KG1 (cell line): ENCODE results near the gene DNAH8.

Experiments
- DNase-seq: peaks from one replicate; lab custom pipeline; 2025; lab: John Stamatoyannopoulos, UW

The DNAH8 gene

DNA sequence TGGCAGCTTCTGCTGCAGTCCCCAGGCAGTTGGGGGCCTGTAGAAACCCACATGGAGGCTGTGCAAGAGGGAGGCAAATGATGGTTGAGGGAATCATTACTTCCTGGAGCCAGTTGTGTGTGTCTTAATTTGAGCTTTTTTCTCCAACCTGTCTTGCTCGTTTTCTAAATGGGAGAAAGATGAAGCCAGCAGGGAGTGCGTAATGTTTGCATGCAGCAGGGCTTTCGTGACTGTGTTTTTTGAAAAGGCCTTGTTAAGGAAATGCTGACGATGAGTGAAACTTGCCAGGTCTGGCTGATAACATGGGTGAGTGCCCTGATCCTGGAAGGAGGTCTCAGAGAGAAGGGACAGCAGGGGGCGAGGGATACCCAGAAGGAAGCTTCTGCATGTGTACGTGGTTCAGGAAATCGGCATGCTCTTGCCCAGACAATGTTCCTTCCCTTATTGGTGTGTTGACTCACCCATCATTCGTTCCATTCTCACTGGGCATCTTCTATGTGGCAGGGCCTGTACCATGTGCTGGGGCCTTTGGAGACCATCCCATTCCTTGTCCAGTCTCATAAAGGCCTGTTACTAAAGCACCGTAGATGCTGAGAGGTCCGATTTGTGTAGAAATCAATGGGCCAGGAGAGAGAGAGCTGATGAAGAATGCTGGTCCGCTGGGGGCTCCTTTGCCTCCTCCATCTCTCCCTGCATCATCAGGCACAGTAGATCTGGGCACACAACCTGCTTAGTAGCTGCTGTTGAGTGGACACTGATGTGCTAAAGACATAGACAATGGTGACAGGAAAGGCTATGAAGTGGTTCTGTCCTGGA, 360.9 kb downstream of the DNAH8 start:
- DNase-seq = no peak

DNA sequence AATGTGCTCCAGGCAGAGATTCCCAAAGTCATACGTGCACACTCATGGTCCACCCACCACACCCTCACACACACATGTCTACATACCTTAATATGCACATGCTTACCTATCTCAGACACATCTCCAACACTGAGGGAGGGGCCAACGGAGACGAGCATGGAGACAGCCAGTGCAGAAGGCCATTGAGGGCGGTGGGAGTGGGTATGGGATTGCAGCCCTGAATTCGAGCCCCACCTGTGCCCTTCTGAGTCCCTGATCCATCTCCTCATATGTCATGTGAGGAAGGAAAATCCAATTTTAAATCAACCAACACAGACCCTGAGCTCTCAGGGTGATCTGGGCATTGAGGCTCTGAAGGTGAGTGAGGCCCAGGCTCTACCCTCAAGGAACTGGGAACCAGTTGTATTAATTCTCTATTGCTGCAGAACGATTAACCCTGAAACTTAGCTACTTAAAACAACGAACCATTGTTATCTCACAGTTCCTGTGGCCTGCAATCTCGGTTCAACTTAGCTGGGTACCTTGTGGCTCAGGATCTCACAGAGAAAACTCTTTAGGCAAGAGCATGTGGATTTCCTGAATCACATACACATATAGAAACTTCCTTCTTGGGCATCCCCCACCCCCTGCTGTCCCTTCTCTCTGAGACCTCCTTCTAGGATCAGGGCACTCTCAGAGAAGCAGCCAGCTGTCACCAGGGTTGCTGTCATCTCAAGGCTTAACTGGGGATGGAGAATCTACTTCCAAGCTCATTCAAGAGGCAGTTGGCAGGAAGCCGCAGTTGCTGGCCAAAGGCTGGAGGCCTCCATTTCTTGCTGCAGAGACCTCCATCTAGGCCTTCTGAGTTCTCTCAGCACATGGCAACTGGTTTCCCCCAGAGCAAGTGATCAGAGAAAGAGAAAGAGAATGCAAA, 361.8 kb downstream of the DNAH8 start:
- no peak for DNase-seq

DNA sequence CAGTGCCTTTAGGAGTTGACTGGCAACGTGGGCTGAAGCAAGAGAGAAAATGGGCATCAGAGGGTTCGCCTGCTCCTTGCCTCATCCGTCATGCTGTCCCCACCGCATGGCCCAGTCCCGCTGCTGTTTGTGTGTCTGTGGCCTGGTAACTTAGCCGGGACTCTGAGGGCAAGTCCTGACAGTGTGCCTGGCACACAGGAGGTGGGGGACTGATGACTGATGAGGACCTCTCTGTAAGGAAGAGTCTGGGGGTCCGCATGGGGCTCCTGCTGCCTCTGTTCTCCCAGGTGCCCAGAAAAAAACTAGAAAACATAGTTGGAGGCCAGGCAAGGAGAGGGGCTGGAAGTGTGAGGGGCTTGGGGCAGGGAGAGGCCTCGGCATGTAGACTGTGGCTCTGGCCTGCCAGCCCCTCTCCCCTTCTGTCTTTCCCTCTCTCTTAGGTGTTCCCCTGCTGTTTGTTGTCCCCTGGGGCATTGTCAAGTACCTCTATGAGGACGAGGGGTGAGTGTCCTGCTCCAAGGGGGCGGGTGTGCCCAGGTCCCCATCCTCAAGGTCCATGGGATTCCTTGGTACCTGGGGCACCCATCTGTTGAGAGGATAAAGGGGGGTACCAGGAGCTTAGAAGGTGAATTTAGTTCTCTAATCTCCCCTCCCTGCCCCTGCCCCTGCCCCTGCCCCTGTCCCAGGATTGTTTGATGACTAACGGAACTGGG, 362.9 kb downstream of the DNAH8 start:
- DNase-seq = no peak

DNA sequence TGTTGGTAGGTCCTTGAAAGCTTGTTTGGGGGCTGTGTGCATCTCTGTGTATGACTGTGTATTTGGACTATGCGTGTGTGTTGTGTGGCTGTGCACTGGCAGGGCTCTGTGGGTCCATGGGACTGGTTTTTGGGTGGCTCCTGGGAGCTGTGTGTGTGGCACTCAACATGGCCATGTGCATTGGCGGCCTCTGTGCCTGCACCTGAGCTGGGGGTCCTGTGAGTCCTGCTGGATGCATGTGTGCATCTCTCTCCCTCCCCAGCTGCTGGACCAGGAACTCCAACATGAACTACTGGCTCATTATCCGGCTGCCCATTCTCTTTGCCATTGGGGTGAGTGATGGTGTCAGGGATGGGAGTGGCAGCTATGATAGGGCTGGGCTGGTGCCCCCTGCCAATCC, 363.6 kb downstream of the DNAH8 start:
- no peak for DNase-seq

DNA sequence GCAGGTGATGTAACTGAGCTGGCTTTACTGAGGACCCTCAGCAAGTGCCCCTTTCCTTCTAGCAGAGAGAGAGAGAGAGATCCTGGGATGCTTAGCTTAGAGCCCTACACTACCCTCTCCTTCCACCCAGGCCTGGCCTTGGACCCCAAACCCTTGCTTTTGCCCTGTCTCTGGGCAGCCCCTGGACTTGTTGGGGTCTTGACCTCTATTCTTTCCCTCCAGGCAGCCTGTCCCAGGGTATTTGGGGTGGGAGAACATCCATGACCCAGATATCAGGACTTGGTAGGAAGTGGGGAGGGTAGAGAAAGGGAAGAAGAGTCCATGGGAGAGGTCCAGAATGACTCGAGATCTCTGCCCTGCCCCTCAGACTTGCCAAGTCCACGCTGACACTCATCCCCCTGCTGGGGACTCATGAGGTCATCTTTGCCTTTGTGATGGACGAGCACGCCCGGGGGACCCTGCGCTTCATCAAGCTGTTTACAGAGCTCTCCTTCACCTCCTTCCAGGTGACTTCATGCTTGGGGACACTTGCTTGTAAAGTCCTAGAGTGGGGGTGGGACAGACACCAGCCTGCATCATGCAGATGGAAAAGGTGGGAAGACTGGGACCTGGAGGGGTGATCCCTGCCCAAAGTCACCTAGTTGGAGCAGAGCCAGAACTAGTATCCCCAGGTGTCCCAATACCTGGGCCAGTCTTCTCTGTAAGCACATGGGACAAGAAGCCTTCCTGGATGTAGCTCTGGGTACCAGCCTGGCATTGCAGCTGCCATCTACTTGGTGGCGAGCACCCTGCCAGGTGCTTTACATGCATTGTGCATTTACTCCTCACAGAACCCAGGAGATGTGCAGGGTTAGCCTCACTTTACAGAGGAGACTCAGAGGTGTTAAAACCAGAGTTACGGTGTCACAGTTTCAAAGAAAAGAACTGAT, 364.4 kb downstream of the DNAH8 start:
- DNase-seq = no peak
